ENCODE data around the gene ERH.

- TF ChIP-seq TAF1 (IDR thresholded peaks at IDR 0.05; ENCODE audit: borderline replicate concordance, insufficient read depth, low read length) (no peak), POLR2AphosphoS5 (IDR thresholded peaks at IDR 0.05; ENCODE audit: low read depth, low read length) (no peak), REST (IDR thresholded peaks at IDR 0.05; ENCODE audit: insufficient read depth in 1 of 2, low read depth in 2 of 2, low read length in 2 of 2) (no peak)
These were observed 45.3 kb upstream of the ERH start for GRCh38 chr14:69443296-69443805.

All from PFSK-1 (cell line).